ENCODE results near the gene SLC9B1. TPM values are rescaled to one million over a fixed set of nuclear protein-coding genes. Genes with fewer than 3 reads are reported as not detected.
"Not testable (repeated sequence)": the region's sequence is repeated elsewhere in the genome, so short reads cannot be mapped to it uniquely, and the experiment has no call there.

Gene SLC9B1
- total RNA-seq, 4 donors from 2014 or later: 0.30 to 1.4 (median 0.51) TPM

GRCh38 chr4:102888570-102888969, 130.9 kb downstream of the SLC9B1 start:
- WGBS, 2 donors: 94 to 96% methylated on average over 2 of the region's 2 CpGs

GRCh38 chr4:102883278-102883677, 136.2 kb downstream of the SLC9B1 start:
- intact Hi-C loops (cut with DNase I; ENCODE audit: low total_unique reads): no loop called here
- 95 to 99% methylated on average over 2 of the region's 2 CpGs for WGBS, 2 donors
- no peak overlapping the region for H3K4me3 ChIP-seq (ENCODE audit: low read depth, poor library complexity, severe bottlenecking)
- TF ChIP-seq CTCF (IDR thresholded peaks at IDR 0.05) (no peak), POLR2A (IDR thresholded peaks at IDR 0.05) (no peak)
- DNase-seq (ENCODE audit: low spot score in 2 of 2): no peak

More at GRCh38 chr4:102888570-102888969, 130.9 kb downstream of the SLC9B1 start:
- H3K4me3 ChIP-seq (ENCODE audit: low read depth, poor library complexity, severe bottlenecking); DNase-seq (ENCODE audit: low spot score in 2 of 2); intact Hi-C loops (cut with DNase I; ENCODE audit: low total_unique reads): not testable (repeated sequence)

- WGBS, 2 donors: 97 to 98% methylated on average over 1 of the region's 1 CpG
- intact Hi-C loops (cut with DNase I; ENCODE audit: low total_unique reads): no loop called here
- no peak for TF ChIP-seq POLR2A (IDR thresholded peaks at IDR 0.05)
Observed at GRCh38 chr4:102881343-102881742, 138.2 kb downstream of the SLC9B1 start.

GRCh38 chr4:102878901-102879300, 140.6 kb downstream of the SLC9B1 start:
- DNase-seq (ENCODE audit: low spot score in 2 of 2): no peak
- WGBS, 2 donors: 94 to 96% methylated on average over 3 of the region's 3 CpGs
- H3K4me3 ChIP-seq (ENCODE audit: low read depth, poor library complexity, severe bottlenecking): no peak overlapping the region
- TF ChIP-seq CTCF (IDR thresholded peaks at IDR 0.05) (no peak), POLR2A (IDR thresholded peaks at IDR 0.05) (no peak)
- intact Hi-C loops (cut with DNase I; ENCODE audit: low total_unique reads): loop anchor here (10.0 kb wide), 1 partner anchor 136 kb away; the partner anchor contains the start of gene SLC9B1

More at GRCh38 chr4:102881343-102881742, 138.2 kb downstream of the SLC9B1 start:
- no peak overlapping the region for H3K4me3 ChIP-seq (ENCODE audit: low read depth, poor library complexity, severe bottlenecking)
- DNase-seq (ENCODE audit: low spot score in 2 of 2): no peak

- intact Hi-C loops (cut with DNase I; ENCODE audit: low total_unique reads): loop anchor here (10.0 kb wide), 1 partner anchor 136 kb away; the partner anchor contains the start of gene SLC9B1
- not testable (repeated sequence) for H3K4me3 ChIP-seq (ENCODE audit: low read depth, poor library complexity, severe bottlenecking)
- 63 to 88% methylated on average over 4 of the region's 4 CpGs for WGBS, 2 donors
- peak in 1 of 2 donors; percentile 38 for DNase-seq (ENCODE audit: low spot score in 2 of 2)
Observed at GRCh38 chr4:102878349-102878748, 141.2 kb downstream of the SLC9B1 start.

GRCh38 chr4:102877477-102878106, 141.9 kb downstream of the SLC9B1 start:
- H3K4me3 ChIP-seq (ENCODE audit: low read depth, poor library complexity, severe bottlenecking); DNase-seq (ENCODE audit: low spot score in 2 of 2): not testable (repeated sequence)
- intact Hi-C loops (cut with DNase I; ENCODE audit: low total_unique reads): loop anchor here (10.0 kb wide), 1 partner anchor 137 kb away; the partner anchor contains the start of gene SLC9B1
- whole genome bisulfite sequencing, 2 donors: 93 to 100% methylated on average over 3 of the region's 3 CpGs

GRCh38 chr4:102871772-102872171, 147.7 kb downstream of the SLC9B1 start:
- DNase-seq (ENCODE audit: low spot score in 2 of 2): no peak
- H3K4me3 ChIP-seq (ENCODE audit: low read depth, poor library complexity, severe bottlenecking): no peak overlapping the region
- 86 to 87% methylated on average over 2 of the region's 2 CpGs for WGBS, 2 donors
- TF ChIP-seq CTCF (IDR thresholded peaks at IDR 0.05) (no peak), POLR2A (IDR thresholded peaks at IDR 0.05) (no peak)
- intact Hi-C loops (cut with DNase I; ENCODE audit: low total_unique reads): loop anchor here (10.0 kb wide), 1 partner anchor 143 kb away; the partner anchor contains the start of gene SLC9B1

Data from lower leg skin (tissue), 4 donors.